Right lobe of liver (tissue), 6 donors: ENCODE data around the gene PRRC2A. TPM values are rescaled to one million over a fixed set of nuclear protein-coding genes. Genes with fewer than 3 reads are reported as not detected.

Experiments used
- ATAC-seq, 4 donors: fragments of 200-7000 bp; cut with Tn5 transposase; one replicate each; pipeline ENCODE4 v1.9.1; 2020; ENCODE audit warnings: mild to moderate bottlenecking in 4 of 4, moderate library complexity in 4 of 4
- DNase-seq, 3 donors: peaks; one replicate each; pipeline ENCODE4 v3.0.0-alpha.2; 2020
- H3K27ac ChIP-seq, 3 donors: fragments of 200-600 bp; one replicate each; pipeline ENCODE4 v1.8.0; 2022
- H3K27me3 ChIP-seq, 2 donors: fragments of 200-600 bp; one replicate each; pipeline ENCODE4 v1.8.0; 2022
- H3K36me3 ChIP-seq, 4 donors: fragments of 200-600 bp; sonication (generic) in 1 of 4; one replicate each; pipeline versions ENCODE4 v1.5.1 to v1.8.0; 2017 to 2022; ENCODE audit warnings: control low read depth in 1 of 4
- H3K4me1 ChIP-seq, 4 donors: fragments of 200-600 bp; sonication (generic) in 1 of 4; one replicate each; pipeline versions ENCODE4 v1.5.1 to v1.8.0; 2017 to 2022; ENCODE audit warnings: control low read depth in 1 of 4
- H3K4me3 ChIP-seq, 3 donors: fragments of 200-600 bp; one replicate each; pipeline ENCODE4 v1.8.0; 2022
- H3K9me3 ChIP-seq, 4 donors: fragments of 200-600 bp; sonication (generic) in 1 of 4; one replicate each; pipeline versions ENCODE4 v1.5.1 to v1.8.0; 2017 to 2022; ENCODE audit warnings: control low read depth in 1 of 4
- CTCF ChIP-seq, 4 donors: fragments of 200-600 bp in 3 of 4; fragments of 450-650 bp in 1 of 4; IDR thresholded peaks; one replicate each; pipeline versions ENCODE4 v1.5.1 to v1.8.0; 2016 to 2022; ENCODE audit warnings: antibody characterized with exemption in 4 of 4, mild to moderate bottlenecking in 2 of 4
- POLR2A ChIP-seq: fragments of 450-650 bp; IDR thresholded peaks from one replicate; pipeline ENCODE4 v1.6.1; 2017; ENCODE audit warnings: antibody characterized with exemption, mild to moderate bottlenecking
- WGBS: methylation state at CpG from one replicate; pipeline ENCODE4 v1.1.6; 2018; ENCODE audit warnings: low coverage, low lambda C conversion rate; ENCODE audit not compliant: insufficient coverage; ENCODE audit errors: missing lambda C conversion rate; 5-methylcytosine and 5-hydroxymethylcytosine counted together
- intact Hi-C, 2 donors: fragments of 100-400 bp; cut with DNase I; formaldehyde crosslinking; loops; one replicate each; pipeline versions ENCODE4 v1.11.2 to v1.14.1; 2022
- total RNA-seq, 6 experiments: library from RNA; depleted of rRNA in 2 of 6; stranded (reverse); fragments of >200 nt in 2 of 6; fragmentation: NEBNext Ultra II Directional in 3 of 6; extraction: Animal tissue kit (Norgen Biotek cat#: 25700) in 3 of 6; gene quantifications; one replicate each; pipeline versions ENCODE4 v1.1.0 to v1.2.4, GENCODE V29; 2016 to 2023
- donor health status: DM: no; HTN: yes; CAD: no.
- donor health status: DM: no; HTN: no; CAD: no.
- donor health status: DM: no; HTN: no; CAD: no.
- donor health status: DM: no; HTN: yes; CAD: no.
- donor health status: DM: no; HTN: yes; CAD: no.

PRRC2A gene
- total RNA-seq, 6 experiments from 2014 or later = 34.7 to 59.6 (median 39.4) TPM

- H3K27ac ChIP-seq = no peak overlapping the region
- H3K27me3 ChIP-seq = no peaks in the 10 kb centered on the region
- intact Hi-C loops = no loop called here
- H3K36me3 ChIP-seq = no peaks in the 10 kb centered on the region
- 60% methylated on average over 8 of the region's 14 CpGs for WGBS
- no peaks in the 10 kb centered on the region for H3K9me3 ChIP-seq
- TF ChIP-seq CTCF (IDR thresholded peaks at IDR 0.05) (no peak), POLR2A (no peak)
- no peaks in the 10 kb centered on the region for H3K4me1 ChIP-seq
- DNase-seq (peak in 1 of 3 donors; percentile 26), ATAC-seq (no peak)
- H3K4me3 ChIP-seq = no peak overlapping the region
Measured at GRCh38 chr6:31574106-31575061, 46.1 kb upstream of the PRRC2A start.

GRCh38 chr6:31575335-31575901 lies 45.1 kb upstream of the PRRC2A start, which contains the start of gene TNF:
TNF (plus strand) TSS chr6:31575565; CDS start chr6:31575742, 177 bp downstream.
- ATAC-seq (peak; percentile 40 to 66 (median 52)), DNase-seq (peak in 2 of 3 donors; percentile 49 to 56)
- Histone ChIP-seq H3K4me1 (no peaks in the 10 kb centered on the region), H3K27me3 (no peaks in the 10 kb centered on the region), H3K4me3 (peak within 1 kb of the TSS; percentile 11 to 32 (median 31)), H3K9me3 (no peaks in the 10 kb centered on the region), H3K36me3 (no peaks in the 10 kb centered on the region), H3K27ac (peak within 1 kb of the TSS in 1 of 3 donors; percentile 54)
- intact Hi-C loops = no loop called here
- no peak for TF ChIP-seq CTCF (IDR thresholded peaks at IDR 0.05)
- peak; percentile 71 for TF ChIP-seq POLR2A
- 41% methylated on average over 15 of the region's 19 CpGs for WGBS

GRCh38 chr6:31575952-31576685 lies 44.4 kb upstream of the PRRC2A start:
- DNase-seq (no peak), ATAC-seq (no peak)
- Histone ChIP-seq H3K27ac (no peak overlapping the region), H3K36me3 (no peaks in the 10 kb centered on the region), H3K4me3 (peak overlapping the region; percentile 11 to 32 (median 31)), H3K9me3 (no peaks in the 10 kb centered on the region), H3K4me1 (no peaks in the 10 kb centered on the region), H3K27me3 (no peaks in the 10 kb centered on the region)
- WGBS = 45% methylated on average over 7 of the region's 8 CpGs
- TF ChIP-seq POLR2A (no peak), CTCF (IDR thresholded peaks at IDR 0.05) (no peak)
- intact Hi-C loops = no loop called here

GRCh38 chr6:31576897-31577578 lies 43.5 kb upstream of the PRRC2A start:
- WGBS = 65% methylated on average over 7 of the region's 19 CpGs
- DNase-seq (peak in 1 of 3 donors; percentile 48), ATAC-seq (no peak)

More at GRCh38 chr6:31576897-31577578, 43.5 kb upstream of the PRRC2A start:
- intact Hi-C loops = no loop called here
- Histone ChIP-seq H3K36me3 (no peaks in the 10 kb centered on the region), H3K4me3 (no peak overlapping the region), H3K4me1 (no peaks in the 10 kb centered on the region), H3K9me3 (no peaks in the 10 kb centered on the region), H3K27ac (no peak overlapping the region), H3K27me3 (no peaks in the 10 kb centered on the region)
- TF ChIP-seq POLR2A (no peak), CTCF (IDR thresholded peaks at IDR 0.05) (no peak)
